ENCODE data around the gene CDC42BPG.

CDC42BPG gene

GRCh38 chr11:64863391-64864060, 19.1 kb upstream of the CDC42BPG start:
- DNase-seq = no peak

GRCh38 chr11:64862987-64863390, 18.5 kb upstream of the CDC42BPG start:
- no peak for DNase-seq

- DNase-seq = no peak
Observed at GRCh38 chr11:64861227-64861975, 16.9 kb upstream of the CDC42BPG start.

DNA sequence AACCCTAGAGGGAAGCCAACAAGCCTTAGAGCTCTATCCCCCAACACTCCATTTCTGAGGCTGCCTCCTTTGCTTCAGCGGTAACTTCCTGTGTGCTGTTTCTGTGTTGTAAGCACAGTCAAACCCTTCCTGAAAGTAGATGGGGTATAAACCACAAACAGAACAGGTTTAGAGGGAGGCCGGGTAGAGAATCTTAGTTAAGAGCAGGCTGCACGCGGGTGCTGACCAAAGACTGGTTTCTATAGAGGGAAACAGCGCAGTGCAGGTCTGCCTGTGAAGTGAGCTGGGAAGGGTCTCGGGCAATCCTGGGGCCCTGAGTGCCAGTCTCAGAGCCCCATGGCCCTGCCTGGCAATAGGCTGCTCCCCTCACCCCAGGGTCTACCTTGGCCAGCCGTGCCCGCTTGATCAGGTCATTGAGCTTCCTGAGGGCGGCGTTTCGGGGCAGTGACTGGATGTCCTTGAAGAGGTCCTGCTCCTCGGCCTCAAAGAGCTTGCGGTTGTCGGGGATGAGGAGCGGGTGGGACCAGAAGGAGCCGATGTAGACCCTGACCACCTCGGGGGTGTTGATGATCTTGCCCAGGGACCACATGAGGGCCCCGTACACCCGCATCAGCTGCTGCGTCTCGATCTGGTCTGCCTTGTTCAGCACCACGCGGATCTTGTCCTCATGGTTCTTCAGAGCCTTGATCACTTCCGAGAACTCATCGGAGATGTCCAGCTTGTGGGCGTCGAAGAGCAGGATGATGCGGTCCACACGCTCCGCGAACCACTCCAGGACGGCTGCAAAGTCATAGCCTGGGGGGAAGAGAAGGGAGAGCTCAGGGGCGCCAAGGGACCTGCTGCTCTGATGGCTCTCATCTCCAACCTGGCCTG, 15.3 kb upstream of the CDC42BPG start:
- DNase-seq = no peak

DNA sequence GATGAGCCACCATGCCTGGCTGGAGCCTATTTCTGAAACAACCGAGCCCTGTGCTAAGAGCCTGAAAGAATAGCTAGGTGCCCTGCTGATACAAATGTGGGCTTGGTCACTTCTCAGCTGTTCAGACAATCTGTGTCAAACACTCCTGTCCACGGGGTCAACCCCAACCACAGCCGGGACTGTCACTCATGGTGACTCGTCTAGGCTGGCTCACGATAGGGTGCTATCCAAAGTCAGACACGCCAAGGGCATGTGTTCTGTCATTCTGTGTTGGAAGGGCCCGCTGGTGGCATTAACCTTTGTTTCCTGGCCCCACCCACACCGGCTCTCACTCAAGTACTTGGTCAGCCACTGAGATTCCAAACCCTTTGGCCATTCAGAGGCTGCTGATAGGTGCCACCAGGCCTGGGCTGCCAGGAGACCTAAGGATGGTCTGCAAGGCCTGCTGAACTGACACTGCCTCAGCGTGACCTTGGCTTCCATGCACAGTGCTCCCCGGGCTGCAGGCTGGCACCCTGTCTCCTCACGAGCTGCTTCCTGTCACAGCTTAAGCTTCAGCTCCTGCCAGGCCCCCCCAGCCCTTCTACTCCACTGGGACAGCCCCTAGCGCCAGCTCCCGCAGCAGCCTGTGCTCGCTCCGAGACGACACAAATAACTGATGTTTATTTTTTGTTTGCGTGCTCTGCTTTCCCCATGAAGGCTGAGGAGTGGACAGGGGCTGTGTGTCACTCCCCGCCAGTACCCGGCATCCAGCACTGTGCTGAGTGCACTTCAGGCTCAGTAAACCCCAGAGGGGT, 14.2 kb upstream of the CDC42BPG start:
- DNase-seq = no peak

DNA sequence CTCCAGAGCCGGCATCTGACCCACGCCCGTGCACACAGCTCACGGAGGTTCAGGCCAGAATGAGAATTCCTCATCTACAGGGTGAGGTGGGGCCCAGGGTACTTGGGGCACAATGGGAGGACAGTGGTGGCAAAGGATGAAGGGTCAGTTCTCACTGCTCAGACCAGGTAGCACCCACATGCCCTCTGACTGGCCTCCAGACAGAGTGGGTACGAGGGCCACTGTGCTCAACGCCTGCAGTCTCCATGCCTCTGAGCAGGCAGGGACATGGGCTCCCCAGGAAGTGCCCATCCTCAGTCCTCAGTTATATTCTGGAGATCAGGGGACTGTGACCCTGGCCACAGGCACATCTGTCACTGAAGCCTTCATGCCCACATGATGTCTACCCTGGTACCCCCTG, 13.0 kb upstream of the CDC42BPG start:
- DNase-seq = no peak

- peak; percentile 76 for DNase-seq
Observed at GRCh38 chr11:64856382-64857227, 12.2 kb upstream of the CDC42BPG start.

GRCh38 chr11:64855596-64856304, 11.3 kb upstream of the CDC42BPG start:
- DNase-seq = no peak

DNA sequence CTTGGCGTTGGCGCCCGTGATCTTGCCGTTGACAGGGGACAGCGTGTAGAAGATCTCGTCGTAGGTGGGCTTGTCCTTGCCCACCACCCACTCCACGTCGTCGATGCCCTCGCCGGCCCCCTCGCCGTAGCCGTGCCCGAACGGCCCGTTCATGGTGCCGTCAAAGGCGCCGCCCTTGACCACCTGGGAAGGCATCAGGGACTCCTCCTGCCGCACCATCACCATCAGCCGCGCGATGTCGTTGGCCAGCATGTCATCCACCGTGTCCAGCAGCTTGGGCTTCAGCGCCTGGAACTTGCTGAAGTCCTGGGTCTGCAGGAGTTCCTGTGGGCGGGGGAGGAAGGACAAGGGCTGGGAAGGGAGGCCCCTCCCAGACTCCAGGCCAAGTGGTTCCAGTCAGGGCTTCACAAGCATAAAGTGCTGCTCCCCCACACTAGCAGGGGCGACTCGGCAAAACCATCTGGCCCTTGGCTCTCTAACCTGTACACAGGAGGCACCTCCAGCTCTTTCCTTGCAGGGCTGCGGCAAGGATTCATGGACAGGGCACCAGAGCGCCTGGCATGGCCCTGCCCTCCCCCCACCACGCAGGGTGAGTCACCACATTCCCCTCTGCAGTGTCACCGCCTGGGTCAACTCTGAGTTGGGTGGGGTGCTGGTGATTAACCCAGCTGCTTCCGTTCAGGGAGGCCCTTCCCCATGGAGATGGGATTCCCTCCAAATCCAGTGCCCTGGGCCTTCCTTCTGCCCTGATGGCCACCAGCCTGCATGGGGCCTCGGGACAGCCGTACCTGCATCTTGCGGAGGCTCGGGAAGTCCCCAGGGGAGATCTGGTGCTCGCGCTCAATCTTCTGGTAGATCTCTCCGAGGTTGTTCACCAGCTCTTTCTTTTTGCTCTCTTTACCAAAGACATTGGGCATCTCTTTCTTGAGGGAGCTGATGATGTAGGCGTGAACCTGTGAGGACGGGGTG, 10.4 kb upstream of the CDC42BPG start:
- DNase-seq = peak; percentile 90

DNA sequence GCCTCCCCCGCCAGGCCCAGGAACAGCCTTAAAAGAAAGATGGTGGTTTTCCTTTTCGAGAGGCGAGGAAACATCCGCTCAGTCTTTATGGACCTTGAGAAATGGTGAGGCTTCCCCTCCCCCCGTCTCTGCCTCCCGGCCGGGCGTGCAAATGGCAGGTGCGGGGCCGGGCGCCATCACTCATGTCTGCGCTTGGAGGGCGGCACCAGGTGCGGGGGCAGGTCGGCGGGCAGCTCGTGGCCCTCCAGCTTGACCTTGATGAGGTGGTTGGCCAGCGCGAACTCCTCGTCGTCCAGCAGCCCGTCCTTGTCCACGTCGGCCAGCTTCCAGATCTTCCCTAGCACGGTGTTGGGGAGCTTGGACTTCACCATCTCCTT, 9.7 kb upstream of the CDC42BPG start:
- DNase-seq = no peak

- DNase-seq = no peak
Observed at GRCh38 chr11:64853709-64854108, 9.3 kb upstream of the CDC42BPG start.

DNA sequence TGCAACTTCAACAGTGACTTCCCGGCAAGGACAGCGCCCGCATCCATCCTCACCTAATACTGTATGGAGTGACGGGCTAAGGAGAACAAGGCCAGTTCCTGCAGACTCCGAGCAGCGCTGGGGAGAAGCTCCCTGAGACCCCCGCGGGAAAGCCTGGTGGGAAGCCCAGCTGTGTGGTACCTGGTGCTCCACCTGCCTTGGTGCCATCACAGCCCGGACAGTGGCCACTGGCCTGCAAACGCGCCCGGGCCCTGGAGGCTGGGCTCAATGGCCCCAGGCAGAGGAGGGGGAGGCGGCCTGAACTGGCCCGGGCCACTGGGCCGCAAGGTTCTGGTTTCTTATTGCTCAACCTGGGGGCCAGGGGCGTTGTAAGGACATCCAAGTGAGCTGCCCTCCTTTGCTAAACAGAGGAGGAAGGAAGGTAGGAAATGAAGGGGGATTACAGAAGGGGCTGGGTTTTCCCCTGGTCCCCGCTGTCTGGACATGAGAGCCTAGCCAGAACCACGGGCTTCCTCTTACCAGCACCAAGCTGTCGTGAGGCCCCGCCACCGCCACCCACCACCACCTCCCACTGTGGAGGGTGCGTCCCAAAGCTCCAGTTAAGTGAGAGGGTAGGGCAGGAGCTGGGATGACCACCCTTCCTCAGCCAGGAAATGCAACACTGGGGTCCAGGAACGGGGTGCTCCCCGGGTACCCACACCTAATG, 8.5 kb upstream of the CDC42BPG start:
- DNase-seq = no peak

DNA sequence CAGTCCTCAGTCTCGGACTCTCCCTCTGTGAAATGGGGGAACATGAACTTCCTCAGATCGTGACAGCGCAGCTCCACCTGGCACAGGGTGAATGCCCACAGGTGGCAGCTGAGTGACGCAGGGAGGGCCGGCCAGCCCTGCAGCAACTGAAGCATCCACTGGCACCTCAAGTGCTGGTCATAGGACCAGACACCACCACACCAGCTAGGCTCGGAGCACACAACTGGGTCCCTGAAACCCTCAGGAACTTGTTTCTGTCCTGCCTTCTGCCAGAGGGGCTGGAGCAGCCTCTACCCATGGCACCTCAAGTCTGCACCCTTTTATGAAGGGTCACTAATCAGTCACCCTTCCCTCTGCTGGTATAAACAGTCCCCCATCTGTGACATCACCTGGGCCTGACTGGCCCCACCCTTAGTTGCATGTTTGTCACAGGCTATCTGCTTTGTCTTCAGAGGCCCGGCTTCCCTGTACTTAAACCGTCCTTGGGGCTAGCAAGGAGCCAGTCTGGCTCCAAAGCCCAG, 7.4 kb upstream of the CDC42BPG start:
- DNase-seq = no peak

- DNase-seq = no peak
Observed at GRCh38 chr11:64850979-64851567, 6.6 kb upstream of the CDC42BPG start.

DNA sequence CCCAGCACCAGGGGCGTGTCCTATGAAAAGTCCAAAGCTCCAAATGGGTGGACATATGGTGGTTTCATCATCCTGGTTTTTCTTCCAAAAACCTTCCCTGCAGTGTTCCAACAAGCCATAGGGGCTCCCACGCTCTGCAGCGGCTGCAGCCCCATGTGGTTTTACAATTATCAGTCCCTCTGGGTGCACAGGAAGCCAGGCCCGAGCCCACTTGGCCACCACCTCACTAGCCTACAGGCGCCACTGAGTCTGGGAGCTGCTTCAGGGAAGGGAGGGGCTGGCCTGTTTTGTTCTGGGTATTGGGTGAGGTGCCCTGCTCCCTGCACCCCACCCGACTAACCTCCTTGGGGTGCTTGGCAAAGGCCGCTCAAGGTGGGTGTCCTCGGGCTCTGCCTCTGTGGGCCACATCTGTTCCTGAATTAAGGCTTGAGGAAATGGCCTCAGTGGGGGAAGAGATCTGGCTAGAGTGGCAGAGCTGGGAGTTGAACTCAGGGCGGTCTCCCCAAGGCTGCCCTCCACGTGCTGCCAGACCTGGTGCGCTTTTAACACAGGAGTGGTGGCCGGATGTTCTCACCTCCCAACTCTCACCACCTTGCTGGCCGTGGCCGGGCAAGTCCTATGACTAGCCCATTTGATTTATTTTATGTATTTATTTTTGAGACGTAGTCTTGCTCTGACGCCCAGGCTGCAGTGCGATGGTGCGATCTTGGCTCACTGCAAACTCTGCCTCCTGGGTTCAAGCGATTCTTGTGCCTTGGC, 5.3 kb upstream of the CDC42BPG start:
- DNase-seq = no peak

- no peak for DNase-seq
Observed at GRCh38 chr11:64848826-64849597, 4.6 kb upstream of the CDC42BPG start.

DNA sequence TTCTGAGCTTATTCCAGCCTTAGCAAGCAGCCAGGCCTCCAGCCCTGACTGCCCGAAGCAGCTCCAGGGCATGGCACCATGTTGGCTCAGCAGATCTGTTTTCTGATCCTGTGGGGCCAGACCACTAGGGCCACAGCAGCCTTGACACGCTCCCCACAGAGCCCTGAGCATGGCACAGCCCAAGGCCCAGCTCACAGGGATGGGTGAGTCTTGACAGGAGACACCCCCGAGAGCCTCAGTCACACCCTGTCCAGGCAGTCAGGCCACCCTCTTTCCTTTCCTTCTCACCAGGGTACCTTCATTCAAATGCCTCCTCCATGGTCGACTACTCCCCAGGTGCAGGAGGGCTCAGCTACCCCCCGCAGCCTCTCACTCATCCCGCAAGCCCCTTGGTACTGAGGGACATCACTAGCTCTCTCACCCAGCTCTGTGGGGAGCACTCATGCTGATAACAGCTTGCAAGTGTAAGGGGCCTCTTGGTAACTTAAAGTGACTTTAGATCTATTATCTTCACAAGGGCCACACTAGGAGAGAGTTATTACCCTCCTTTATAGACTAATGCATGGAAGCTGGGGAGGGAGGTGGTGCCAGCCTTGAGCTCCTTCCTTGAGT, 3.9 kb upstream of the CDC42BPG start:
- no peak for DNase-seq

Data from fibroblast of skin of right quadriceps (primary cell).